Measurements from ENCODE around the gene TNFAIP8L2.

- TF ChIP-seq POLR2AphosphoS5 (IDR thresholded peaks at IDR 0.05) (no peak), CTCF (IDR thresholded peaks at IDR 0.05) (no peak)
Measured at GRCh38 chr1:151197863-151198253, 41.4 kb downstream of the TNFAIP8L2 start.

Data from sigmoid colon (tissue), 4 donors.